HAP-1 (cell line): ENCODE measurements around the gene PATJ.
A peak's percentile ranks its signal among the peaks of the same experiment; 100 is the strongest.

Source experiments
- DNase-seq, 2 experiments: peaks; one replicate each; pipeline ENCODE4 v3.0.0-alpha.2; 2016 to 2020; ENCODE audit warnings: low spot score in 2 of 2
- H3K27me3 ChIP-seq: fragments of 250-450 bp; sonication (Bioruptor Pico); 2 replicates; pipeline ENCODE4 v1.5.1; 2020; ENCODE audit warnings: low read depth, mild to moderate bottlenecking, moderate library complexity
- H3K36me3 ChIP-seq: fragments of 250-450 bp; sonication (Bioruptor Pico); replicated peaks from 2 replicates; pipeline ENCODE4 v1.5.1; 2020; ENCODE audit warnings: mild to moderate bottlenecking
- H3K4me1 ChIP-seq: fragments of 250-450 bp; sonication (Bioruptor Pico); 2 replicates; pipeline ENCODE4 v1.5.1; 2020; ENCODE audit warnings: mild to moderate bottlenecking
- H3K4me3 ChIP-seq: fragments of 250-450 bp; sonication (Bioruptor Pico); 2 replicates; pipeline ENCODE4 v1.5.1; 2020; ENCODE audit warnings: mild to moderate bottlenecking, moderate library complexity
- H3K9me3 ChIP-seq: fragments of 250-450 bp; sonication (Bioruptor Pico); 2 replicates; pipeline ENCODE4 v1.5.1; 2020; ENCODE audit warnings: mild to moderate bottlenecking, moderate library complexity
- in situ Hi-C: fragments of 300-500 bp; cut with MboI; formaldehyde crosslinking; loops from 3 replicates; pipeline ENCODE4 v1.14.3; 2020; ENCODE audit warnings: low sequenced_read_pairs, inconsistent platforms, mixed read lengths

Gene PATJ

DNA sequence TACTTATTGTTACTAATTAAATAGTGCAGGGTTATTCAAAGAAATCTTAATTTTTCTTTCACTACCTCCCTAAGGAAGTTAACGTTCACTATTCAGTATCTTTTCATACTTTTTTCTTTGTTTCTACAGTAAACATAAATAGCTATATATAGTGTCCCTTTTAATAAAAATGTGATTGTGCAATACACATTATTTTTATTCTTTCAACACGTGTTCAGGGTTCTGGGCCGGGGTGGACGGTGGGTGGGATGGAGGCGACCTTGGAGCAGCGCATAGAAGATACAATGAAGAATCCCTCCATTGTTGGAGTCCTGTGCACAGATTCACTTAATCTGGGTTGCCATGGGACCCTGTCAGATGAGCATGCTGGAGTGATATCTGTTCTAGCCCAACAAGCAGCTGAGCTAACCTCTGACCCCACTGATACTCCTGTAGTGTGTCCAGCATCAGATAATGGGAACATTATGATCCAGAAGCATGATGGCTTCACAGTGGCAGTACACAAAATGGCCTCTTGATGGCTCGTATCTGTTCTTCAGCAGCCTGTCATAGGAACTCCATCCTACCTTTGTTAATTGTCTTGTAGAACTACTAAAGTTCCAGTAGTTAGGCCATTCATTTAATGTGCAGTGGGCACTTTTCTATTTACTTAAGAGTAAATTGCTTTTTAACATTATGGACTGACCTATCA, 296.5 kb downstream of the PATJ start:
- H3K4me1 ChIP-seq = no peaks in the 10 kb centered on the region
- DNase-seq = no peak
- in situ Hi-C loops = no loop called here

DNA sequence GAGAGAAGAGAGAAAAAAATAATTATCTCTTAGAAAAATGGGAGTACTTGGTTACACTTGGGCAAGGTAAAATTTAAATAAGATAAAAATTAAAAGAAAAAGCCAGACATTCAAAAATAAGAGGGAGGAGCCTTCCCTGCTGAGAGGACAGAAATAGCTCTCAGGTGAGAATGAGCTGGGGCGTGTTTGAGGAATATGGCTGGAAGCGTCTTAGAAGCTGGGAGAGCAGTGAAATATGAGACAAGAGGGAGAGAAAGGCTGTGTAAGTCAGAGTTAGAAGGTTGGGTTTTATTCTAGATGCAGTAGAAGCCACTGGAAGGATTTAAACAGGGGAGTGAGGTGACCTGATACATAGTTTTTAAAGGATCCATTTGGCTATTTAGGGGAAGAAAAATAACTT, 298.2 kb downstream of the PATJ start:
- in situ Hi-C loops = no loop called here
- no peaks in the 10 kb centered on the region for H3K27me3 ChIP-seq
- no peaks in the 10 kb centered on the region for H3K9me3 ChIP-seq
- H3K36me3 ChIP-seq = no peaks in the 10 kb centered on the region
- no peaks in the 10 kb centered on the region for H3K4me1 ChIP-seq
- no peak for DNase-seq
- no peak overlapping the region for H3K4me3 ChIP-seq

More for the DNA sequence above, 296.5 kb downstream of the PATJ start:
- H3K9me3 ChIP-seq = no peaks in the 10 kb centered on the region
- H3K36me3 ChIP-seq = no peaks in the 10 kb centered on the region
- H3K27me3 ChIP-seq = no peaks in the 10 kb centered on the region
- H3K4me3 ChIP-seq = no peak overlapping the region

DNA sequence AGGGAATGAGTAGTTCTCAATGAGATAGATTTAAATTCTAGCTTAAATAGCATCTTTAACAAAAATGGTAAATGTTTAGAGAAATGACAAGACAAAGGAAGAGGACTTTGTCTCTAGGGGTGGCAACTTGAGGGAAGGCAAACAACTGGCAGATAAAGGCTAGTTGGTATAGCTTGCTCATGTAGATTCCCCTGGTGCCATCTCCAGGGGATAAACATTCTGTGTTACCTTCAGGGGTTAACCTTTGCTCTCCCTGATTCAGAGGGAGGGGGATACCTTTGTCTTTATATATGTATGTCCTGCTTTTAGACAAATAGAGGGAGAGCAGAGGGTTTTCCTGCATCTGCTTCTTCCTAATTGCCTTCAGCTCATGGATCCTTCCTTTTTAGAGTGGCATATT, 298.7 kb downstream of the PATJ start:
- H3K27me3 ChIP-seq = no peaks in the 10 kb centered on the region
- in situ Hi-C loops = no loop called here
- no peaks in the 10 kb centered on the region for H3K9me3 ChIP-seq
- H3K4me1 ChIP-seq = no peaks in the 10 kb centered on the region
- no peaks in the 10 kb centered on the region for H3K36me3 ChIP-seq
- no peak for DNase-seq
- no peak overlapping the region for H3K4me3 ChIP-seq

DNA sequence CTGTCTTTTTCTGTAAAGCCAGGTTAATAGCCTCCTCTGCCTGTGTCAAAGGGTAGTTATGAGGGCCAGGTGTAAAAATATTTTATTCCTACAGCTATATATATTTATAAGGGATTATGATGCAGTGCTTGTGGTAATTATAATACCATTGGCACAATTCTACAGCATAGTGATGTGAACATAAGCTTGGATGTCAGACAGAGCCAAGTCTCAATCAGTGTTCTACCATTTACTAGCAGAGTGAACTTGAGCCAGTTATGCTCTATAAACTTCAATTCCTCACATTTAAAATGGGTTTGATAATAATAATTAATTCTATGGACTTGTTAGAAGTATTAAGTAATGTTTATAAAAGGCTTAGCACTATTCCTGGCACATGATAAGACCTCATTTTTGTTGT, 300.9 kb downstream of the PATJ start:
- peaks cover 4% of the 10 kb centered on the region; the same call in 1 of the 2 replicates for H3K4me1 ChIP-seq
- no peak overlapping the region for H3K4me3 ChIP-seq
- no peaks in the 10 kb centered on the region for H3K27me3 ChIP-seq
- no peaks in the 10 kb centered on the region for H3K36me3 ChIP-seq
- no peaks in the 10 kb centered on the region for H3K9me3 ChIP-seq
- DNase-seq = no peak
- in situ Hi-C loops = no loop called here

DNA sequence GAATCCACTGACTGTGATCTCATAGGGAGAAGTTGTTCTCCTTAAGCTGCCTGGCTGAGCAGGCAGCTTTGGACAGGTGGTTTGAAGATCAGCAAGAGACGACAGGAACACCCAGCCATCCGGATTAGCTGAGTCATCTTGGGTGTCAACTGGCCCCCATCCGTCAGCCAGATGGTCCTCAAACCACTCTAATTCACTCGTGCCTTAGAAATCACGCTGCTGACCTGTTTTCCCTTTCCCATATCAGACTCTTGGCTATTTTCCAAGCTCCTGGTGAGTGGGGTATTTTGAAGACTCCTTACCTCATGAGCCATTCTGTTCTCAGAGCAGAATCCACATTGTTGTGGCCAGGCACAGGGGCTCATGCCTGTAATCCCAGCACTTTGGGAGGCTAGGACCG, 303.3 kb downstream of the PATJ start:
- no peaks in the 10 kb centered on the region for H3K36me3 ChIP-seq
- peaks cover 4% of the 10 kb centered on the region; the same call in 1 of the 2 replicates for H3K4me1 ChIP-seq
- H3K9me3 ChIP-seq = no peaks in the 10 kb centered on the region
- DNase-seq = no peak
- in situ Hi-C loops = no loop called here
- no peaks in the 10 kb centered on the region for H3K27me3 ChIP-seq
- no peak overlapping the region for H3K4me3 ChIP-seq

DNA sequence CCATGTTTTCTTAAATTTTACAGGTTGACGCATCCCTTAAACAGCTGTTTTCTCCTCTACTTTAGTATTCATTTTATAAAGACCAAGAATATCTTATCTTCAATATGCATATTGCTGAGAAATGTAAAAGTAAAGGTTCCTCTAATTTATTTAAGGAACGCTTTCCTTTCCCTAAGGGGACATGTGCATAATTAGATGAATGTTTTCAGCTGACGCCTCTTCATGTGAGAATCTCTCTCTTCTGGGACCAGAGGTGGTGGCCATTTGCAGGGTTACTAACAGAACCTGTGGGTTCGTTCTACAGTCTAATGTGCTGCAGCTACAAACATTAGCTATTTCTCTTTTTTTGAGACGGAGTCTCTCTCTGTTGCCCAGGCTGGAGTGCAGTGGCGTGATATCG, 304.6 kb downstream of the PATJ start:
- Histone ChIP-seq H3K4me1 (peaks cover 4% of the 10 kb centered on the region; the same call in 1 of the 2 replicates), H3K27me3 (no peaks in the 10 kb centered on the region), H3K4me3 (no peak overlapping the region), H3K9me3 (no peaks in the 10 kb centered on the region), H3K36me3 (no peaks in the 10 kb centered on the region)
- DNase-seq = no peak
- in situ Hi-C loops = no loop called here

DNA sequence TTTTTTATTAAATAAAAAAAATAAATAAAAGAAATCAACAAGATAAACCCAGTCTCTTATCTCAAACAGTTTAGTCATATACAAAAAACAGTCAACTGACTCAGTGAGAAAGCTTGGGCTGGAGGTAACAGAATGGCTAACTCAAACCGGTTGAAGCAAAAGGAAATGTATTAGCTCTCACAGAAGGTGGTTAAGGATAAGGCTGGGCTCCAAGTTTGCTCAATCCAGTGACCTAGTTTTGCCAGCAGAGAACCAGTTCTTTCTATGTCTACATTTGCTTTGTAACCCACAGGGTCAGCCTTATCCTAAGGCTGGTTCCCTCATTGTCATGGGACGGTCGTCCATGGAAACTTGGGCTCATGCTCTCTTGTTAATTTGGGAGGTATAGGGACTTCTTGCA, 307.9 kb downstream of the PATJ start:
- DNase-seq = no peak
- Histone ChIP-seq H3K4me1 (peaks cover 4% of the 10 kb centered on the region; the same call in 1 of the 2 replicates), H3K9me3 (no peaks in the 10 kb centered on the region), H3K36me3 (no peaks in the 10 kb centered on the region), H3K27me3 (no peaks in the 10 kb centered on the region), H3K4me3 (no peak overlapping the region)
- in situ Hi-C loops = no loop called here

DNA sequence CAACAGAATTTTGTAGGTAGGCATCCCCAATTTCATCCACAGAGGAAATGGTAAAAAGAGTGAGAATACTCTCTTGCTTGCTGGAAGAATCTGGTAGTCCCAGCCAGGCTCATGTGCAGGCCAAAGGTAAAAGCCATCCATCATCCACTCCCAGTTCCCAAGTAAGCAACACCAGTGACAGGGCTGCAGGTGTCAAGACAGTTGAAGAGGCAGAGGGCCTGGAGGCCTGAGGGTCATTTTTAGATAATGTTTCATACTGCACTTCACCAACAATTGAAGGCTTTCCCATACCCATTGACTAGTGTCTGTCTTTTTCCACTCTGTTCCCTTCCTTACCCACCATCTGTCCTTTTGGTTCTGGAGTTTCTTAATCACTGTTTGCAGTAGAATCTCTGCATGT, 310.7 kb downstream of the PATJ start:
- in situ Hi-C loops = no loop called here
- H3K4me1 ChIP-seq = peaks cover 14% of the 10 kb centered on the region
- no peak overlapping the region for H3K4me3 ChIP-seq
- no peaks in the 10 kb centered on the region for H3K36me3 ChIP-seq
- no peak for DNase-seq
- no peaks in the 10 kb centered on the region for H3K9me3 ChIP-seq
- no peaks in the 10 kb centered on the region for H3K27me3 ChIP-seq

DNA sequence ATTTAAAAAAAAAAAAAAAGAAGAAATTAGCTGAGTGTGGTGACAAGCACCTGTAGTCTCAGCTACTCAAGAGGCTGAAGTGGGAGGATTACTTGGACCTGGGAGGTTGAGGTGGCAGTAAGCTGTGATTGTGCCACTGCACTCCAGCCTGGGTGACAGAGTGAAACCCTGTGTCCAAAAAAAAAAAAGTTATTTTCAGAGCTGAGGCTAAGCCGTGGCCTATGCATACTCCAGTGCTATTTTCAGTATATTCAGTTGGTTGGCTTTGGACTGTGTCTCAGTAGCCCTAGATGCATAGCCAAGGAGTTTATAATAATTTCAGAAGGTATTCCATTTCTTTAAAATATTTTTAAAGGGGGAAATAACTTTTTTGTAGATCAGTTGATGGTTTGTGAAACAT, 311.9 kb downstream of the PATJ start:
- H3K9me3 ChIP-seq = no peaks in the 10 kb centered on the region
- no peak for DNase-seq
- H3K4me1 ChIP-seq = peaks cover 13% of the 10 kb centered on the region
- in situ Hi-C loops = no loop called here
- no peaks in the 10 kb centered on the region for H3K36me3 ChIP-seq
- H3K27me3 ChIP-seq = no peaks in the 10 kb centered on the region
- no peak overlapping the region for H3K4me3 ChIP-seq

DNA sequence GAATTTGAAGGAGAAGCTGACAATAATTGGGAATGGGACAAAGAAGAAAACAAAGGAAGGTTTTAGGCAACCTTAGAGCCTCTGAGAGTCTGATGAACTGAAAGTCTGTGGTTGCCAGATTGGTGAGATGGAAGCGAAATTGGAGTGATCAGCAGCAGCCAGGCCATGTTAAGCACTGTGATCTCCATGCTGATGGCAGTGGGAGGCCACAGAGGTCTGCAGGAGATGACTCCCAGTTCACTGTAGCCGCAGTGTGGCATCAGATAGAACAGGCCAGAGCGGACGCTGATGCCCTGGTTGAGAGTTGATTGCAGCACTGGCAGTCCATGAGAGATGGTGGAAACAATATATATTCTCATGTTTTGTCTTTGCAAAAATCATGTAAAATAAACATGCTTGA, 314.9 kb downstream of the PATJ start:
- H3K27me3 ChIP-seq = no peaks in the 10 kb centered on the region
- no peaks in the 10 kb centered on the region for H3K36me3 ChIP-seq
- DNase-seq = peak; percentile 12 to 20
- H3K4me1 ChIP-seq = peaks cover 21% of the 10 kb centered on the region
- no peaks in the 10 kb centered on the region for H3K9me3 ChIP-seq
- in situ Hi-C loops = no loop called here
- H3K4me3 ChIP-seq = no peak overlapping the region

DNA sequence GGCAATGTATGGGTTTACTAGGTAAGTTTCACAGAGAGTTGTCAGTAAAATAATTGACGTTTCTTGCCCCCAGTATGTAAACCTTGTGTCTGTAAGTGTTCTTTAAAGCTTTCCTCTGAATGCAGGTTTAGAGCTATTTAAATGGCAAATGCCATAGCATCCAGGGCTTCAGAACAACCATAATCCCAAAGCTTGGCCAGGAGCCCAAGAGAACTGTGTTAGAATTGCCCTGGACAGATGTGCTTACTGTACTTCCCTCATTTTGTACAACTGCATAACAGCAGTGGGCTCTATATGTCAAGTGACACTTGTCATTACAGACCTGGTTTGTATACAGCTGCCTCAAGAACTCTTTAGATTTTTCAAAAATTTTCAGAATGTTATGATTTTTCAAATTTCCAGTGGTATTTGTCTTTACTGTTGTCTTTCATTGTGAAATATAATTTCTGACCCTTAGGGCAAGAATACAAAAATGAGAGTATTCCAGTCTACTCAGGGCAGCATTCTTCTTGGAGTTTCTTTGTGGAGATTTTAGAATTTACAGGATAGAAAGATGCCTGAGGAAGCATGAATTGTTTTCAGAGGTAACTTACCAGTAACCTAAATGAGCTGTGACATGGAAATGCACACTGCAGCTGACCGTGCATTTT, 315.5 kb downstream of the PATJ start:
- no peaks in the 10 kb centered on the region for H3K36me3 ChIP-seq
- in situ Hi-C loops = no loop called here
- peaks cover 23% of the 10 kb centered on the region for H3K4me1 ChIP-seq
- no peak overlapping the region for H3K4me3 ChIP-seq
- no peaks in the 10 kb centered on the region for H3K27me3 ChIP-seq
- H3K9me3 ChIP-seq = no peaks in the 10 kb centered on the region
- DNase-seq = peak; percentile 49 to 59

DNA sequence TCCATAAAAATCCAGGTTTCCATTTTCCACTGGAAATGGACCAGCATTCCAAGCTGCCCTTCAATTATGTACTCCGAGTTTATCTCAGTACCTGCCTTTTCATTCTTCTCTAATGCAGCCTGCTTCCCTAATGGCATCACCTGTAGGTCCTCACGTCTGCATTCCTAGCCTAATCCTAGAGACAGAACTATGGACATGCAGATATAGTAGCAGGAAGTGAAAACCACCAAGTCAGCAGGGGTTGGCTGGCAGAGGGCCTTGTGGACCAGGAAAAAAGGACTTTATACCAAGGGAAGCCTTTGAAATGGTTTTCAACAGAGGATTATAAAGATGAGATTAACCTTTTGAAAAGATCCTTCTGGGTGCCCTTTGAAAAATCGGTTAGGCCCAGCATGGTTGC, 316.7 kb downstream of the PATJ start:
- no peak for DNase-seq
- in situ Hi-C loops = no loop called here
- Histone ChIP-seq H3K4me1 (peaks cover 23% of the 10 kb centered on the region), H3K36me3 (no peaks in the 10 kb centered on the region; the same call in 1 of the 2 replicates), H3K27me3 (0 out of 2 replicates have a peak, but pooled peaks cover 3% of the 10 kb centered on the region), H3K9me3 (peaks cover 4% of the 10 kb centered on the region; the same call in 1 of the 2 replicates), H3K4me3 (no peak overlapping the region)

DNA sequence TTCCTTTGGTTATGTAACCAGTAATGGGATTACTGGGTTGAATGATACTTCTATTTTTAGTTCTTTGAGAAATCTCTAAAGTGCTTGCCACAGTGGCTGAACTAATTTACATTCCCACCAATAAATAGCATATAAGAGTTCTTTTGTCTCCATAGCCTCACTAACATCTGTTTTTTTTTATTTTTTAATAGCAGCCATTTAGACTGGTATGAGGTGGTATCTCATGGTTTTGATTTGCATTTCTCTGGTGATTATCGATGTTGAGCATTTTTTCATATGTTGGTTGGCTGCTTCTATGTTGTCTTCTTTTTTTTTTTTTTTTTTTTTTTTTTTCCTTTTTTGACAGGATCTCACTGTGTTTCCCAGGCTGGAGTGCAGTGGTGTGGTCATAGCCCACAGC, 319.8 kb downstream of the PATJ start:
- peak in 1 of 2 experiments; percentile 84 for DNase-seq
- H3K36me3 ChIP-seq = no peaks in the 10 kb centered on the region; the same call in 1 of the 2 replicates
- H3K4me1 ChIP-seq = peaks cover 23% of the 10 kb centered on the region
- in situ Hi-C loops = no loop called here
- H3K4me3 ChIP-seq = no peak overlapping the region
- peaks cover 4% of the 10 kb centered on the region; the same call in 1 of the 2 replicates for H3K9me3 ChIP-seq
- 0 out of 2 replicates have a peak, but pooled peaks cover 3% of the 10 kb centered on the region for H3K27me3 ChIP-seq

DNA sequence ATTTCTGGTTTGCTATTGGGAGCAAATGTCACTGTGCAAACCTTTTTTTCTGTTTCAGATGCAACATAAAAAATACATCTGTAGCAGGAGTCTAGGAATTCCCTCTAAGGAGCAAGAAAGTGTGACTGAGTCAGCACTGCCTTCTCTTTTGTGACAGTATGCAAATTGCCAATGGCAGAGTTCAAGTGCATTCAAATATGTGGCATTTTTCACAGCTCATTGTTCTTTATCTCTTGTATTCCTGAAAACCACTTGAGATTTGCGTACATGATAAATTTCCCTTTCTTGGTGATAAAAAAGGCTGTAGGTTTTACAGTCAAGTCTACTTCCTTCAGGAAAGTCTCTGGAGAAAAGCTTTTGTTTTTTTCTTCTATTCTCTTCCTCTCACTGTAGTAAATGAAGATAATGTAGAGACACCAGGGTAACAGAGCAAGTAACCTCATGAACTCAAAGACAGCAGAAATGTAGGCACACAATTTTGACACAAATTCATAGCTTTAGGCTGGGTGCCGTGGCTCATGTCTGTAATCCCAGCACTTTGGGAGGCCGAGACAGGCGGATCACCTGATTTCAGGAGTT, 322.6 kb downstream of the PATJ start:
- Histone ChIP-seq H3K9me3 (peaks cover 4% of the 10 kb centered on the region; the same call in 1 of the 2 replicates), H3K27me3 (0 out of 2 replicates have a peak, but pooled peaks cover 3% of the 10 kb centered on the region), H3K4me1 (peaks cover 18% of the 10 kb centered on the region), H3K4me3 (no peak overlapping the region), H3K36me3 (no peaks in the 10 kb centered on the region; the same call in 1 of the 2 replicates)
- in situ Hi-C loops = no loop called here
- DNase-seq = peak; percentile 42 to 87
